ENCODE data around the gene SLC1A2.

Gene SLC1A2

DNA sequence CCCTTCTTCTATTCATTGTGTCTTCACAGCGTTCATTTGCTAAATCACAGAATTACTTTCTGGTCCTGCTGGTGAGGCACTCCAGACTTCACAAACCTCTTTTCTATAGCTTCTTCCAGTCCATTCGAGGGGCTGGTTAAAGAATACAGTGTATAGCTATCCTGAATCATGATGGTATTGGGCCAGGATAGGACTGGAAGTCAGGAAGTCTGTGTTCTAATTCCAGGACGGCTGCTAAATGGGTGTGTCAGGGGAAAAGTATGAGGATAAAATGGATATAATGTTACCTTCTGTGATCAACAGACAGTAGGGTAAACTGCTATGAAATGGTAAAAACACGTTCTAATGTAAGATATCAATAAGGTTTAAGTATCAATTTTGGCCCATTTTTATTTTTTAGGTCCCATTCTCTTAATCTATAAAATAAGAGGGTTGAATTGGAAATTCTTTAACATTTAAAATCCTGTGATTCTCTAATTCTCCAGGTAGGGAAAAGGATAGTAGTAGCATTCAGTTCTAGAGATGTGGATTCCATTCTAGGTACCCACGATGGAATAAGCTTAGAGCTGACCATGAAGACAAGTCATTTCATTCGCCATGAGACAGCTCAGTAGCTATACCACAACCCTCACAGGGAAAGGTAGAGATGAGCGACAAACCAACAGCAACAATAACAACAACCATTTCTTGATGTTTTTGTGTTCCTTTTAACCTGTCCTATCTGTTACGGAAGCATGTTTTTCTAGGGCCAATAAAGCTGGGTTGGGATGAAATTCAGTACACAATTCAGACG lies 96.1 kb downstream of the SLC1A2 start:
- DNase-seq, result no peak

GRCh38 chr11:35322318-35322979 lies 96.9 kb downstream of the SLC1A2 start:
- no peak for DNase-seq

DNA sequence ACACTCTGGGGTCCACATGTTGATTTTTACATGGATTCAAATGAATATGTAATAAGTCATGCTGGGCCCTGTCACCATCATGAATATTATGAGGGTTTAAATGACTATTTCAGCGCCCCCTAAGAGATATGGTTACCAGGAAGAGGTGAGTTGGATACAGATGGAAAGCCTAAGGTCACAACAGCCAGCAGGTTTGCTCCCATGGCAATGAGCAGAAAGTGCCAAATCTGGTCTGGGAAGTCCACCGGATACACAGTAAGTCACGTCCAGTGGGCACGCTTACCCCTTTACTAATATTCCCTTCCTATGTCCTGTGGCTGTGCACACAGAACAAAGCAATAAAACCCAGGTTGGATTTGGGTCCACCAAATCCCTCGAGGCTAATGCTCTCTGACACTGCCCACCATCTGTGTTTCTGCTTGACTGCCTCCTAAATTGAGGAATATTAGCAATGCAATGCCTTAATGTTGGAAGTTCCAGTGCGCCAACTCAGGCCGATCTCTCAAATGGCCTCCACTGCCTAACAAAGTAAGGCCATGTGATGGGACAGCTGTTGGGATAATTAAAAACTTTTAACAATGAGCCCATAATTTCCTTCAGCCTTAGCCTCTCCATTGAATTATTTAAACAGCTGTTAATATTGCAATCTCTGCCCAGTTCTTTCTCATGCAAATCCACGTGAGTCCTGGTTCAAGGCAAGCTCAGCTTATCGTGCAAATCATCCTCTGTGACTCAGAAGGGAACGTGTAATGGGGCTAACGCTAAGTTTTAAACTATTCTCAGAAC lies 97.6 kb downstream of the SLC1A2 start:
- no peak for DNase-seq

GRCh38 chr11:35321111-35321510 lies 98.2 kb downstream of the SLC1A2 start:
- no peak for DNase-seq

DNA sequence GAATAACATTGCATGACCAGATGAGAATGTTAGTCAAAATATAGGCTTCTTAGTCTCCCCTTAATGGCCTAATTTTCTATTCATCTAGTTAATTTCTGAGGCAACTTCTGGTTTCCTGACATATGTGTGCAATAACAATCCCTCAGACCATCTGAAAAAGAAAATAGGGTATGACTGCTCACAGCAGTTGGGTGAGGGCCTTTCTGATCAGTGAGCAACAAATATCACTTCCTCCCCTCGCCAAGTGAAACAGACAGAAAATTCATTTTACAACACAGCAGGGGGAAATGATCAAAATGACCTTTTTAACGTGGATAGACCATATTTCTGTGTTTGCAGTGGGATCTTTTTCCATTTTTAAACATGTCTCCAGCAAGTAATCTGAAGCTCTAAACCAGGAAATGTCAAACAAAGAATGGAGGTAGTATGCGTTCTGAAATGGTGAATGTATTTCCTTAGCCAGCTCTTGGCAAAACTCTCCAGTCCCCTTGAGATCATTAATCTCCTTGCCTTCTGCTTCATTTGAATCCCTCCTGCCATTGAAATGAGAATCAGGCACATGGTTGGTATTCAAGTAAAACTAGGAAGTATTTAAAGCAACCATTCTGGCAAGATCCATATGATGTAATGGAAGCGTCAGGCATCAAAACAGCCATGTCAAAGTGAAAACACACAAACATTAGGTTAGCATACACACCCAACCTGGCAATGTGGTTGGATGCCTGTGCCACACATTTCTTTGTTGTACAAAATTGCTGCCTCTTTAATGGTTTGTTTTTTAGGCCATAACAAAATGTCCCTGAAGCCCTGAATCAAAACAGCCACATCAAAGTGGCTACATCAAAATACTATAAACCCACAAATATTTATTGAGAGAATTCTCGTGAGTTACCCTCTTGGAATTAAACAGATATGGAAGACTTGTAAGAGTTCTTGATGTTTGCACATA lies 100.1 kb downstream of the SLC1A2 start:
- no peak for DNase-seq

- no peak for DNase-seq
These were observed 101.0 kb downstream of the SLC1A2 start for GRCh38 chr11:35318309-35318708.

GRCh38 chr11:35317253-35317652 lies 102.1 kb downstream of the SLC1A2 start:
- DNase-seq, result no peak

DNA sequence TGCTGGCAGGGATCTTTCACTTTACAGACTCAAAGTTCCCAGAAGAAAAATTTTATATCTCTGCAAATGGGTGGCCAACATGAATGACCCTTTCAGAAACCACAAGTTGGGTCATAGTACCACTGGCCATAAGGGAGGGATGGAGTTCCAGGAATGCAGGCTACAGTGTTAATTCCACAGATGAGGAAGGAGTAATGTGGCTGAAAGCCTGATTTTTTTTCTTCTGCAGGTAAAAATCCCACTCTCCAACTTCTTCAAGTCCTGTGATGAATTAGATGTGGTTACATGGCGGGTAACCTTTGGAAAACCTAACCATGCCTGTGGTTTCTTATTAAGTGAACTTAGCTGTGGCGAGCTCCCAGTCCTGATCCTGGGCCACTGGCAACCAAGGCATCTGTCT lies 103.2 kb downstream of the SLC1A2 start:
- DNase-seq, result no peak

- DNase-seq, result no peak
These were observed 105.6 kb downstream of the SLC1A2 start for GRCh38 chr11:35313760-35314153.

DNA sequence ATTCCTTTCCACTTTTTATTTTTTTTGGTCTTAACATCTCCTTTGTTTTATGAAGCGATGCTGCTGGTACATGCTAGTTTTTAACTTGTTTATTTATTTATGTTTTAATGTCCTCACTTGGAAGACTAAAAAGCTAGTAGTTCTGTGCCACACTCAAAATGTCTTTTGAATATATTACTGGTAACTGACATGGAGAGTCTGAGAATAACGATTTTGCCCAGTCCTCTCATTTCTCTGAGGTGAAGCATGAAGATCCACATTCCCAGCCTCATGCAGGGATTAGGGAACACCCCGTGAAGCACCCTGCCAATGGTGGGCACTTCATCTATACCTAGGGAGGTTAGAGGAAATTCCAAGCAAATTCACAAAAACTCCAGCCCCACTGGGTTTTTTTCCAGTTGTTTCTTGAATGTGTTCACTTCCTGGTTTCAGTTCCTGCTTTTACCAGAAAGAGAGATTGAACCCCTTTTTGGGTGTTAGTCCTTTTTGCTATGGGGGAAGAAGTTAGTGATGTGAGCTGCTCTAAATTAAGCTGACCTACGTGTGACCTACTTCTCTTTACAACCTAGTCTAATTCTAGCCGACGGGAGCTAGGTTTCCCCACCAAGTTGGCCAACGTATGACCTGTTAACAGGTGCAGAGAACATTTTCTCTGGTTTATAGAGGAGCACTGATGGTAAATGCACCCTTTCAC lies 106.1 kb downstream of the SLC1A2 start:
- no peak for DNase-seq

DNA sequence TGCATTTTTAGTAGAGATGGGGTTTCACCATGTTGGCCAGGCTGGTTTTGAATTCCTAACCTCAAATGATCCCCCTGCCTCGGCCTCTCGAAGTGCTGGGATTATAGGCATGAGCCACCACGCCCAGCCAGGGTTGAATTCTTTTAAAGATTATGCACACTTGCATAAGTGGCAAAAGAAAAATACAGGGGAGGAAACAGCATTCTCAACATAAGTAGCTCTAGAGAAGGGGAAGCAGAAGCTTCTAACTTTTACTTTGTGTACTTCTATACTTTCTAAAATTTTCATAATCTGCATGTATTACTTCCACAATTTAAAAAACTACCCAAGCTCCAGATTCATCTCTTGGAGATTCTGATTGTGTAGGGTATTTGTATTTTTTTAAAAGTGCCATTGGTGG lies 108.0 kb downstream of the SLC1A2 start:
- DNase-seq, result no peak

DNA sequence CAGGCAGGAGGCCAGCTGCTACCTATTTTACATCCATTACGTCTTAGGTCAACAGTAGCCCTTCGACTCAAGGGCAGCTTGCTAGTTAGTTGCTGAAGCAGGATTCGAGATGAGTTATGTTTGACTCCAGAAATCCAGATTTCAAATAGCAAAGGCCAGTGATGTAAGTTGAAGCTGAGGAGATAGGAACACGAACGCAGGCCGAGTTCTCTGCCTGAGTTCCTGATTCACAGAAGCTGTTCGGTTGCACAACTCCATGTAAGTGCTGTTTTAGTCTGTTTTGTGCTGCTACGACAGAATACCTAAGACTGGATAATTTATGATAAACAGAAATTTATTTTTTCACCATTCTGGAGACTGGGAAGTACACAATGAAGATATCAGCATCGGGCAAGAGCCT lies 111.2 kb downstream of the SLC1A2 start:
- DNase-seq, result no peak

- no peak for DNase-seq
These were observed 112.1 kb downstream of the SLC1A2 start for GRCh38 chr11:35307221-35307621.

- DNase-seq, result peak; percentile 34
These were observed 113.5 kb downstream of the SLC1A2 start for GRCh38 chr11:35305670-35306382.

DNA sequence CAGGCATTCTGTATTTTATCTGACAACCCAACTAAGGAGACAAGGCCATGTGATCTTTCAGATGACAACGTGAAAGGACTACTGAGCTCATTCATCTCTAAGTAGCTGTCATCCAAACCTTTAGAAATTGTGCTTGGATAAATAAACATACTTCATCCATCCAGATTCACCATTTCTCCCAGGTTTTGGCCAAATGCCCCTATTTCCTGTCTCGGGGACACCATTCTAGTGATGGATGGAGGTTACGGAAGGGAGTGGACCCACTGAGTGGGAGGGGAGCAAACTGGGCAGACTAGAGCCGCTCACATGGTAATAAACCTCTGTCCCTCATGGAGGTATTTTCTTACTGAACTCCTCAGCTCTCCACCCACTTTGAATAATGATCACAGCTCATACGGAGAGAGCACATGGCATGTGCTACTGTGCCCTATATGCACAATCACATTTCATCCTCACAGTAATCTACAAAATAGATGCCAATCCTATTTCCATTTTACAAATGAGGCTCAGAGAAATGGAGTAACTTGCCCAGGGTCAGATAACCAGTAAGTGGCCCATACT lies 114.4 kb downstream of the SLC1A2 start:
- no peak for DNase-seq

DNA sequence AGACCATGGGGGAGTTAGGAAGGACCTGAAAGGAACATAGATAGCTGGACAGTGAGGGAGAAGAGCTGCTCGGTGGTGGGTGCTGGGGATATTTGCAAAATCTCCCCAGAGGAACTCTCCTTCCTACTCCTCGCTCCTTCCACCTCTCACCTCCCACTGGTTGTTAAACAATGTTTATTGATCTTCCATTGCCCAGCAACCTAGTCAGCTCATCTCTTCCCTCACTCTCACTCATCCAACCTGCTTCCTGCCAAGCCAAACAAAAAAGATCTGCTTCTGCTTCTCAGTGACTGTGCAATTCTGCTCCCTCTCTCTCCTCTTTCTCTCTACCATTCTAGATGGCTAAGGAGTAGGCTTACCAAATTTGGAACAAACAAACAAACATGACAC lies 115.0 kb downstream of the SLC1A2 start:
- DNase-seq, result no peak

DNA sequence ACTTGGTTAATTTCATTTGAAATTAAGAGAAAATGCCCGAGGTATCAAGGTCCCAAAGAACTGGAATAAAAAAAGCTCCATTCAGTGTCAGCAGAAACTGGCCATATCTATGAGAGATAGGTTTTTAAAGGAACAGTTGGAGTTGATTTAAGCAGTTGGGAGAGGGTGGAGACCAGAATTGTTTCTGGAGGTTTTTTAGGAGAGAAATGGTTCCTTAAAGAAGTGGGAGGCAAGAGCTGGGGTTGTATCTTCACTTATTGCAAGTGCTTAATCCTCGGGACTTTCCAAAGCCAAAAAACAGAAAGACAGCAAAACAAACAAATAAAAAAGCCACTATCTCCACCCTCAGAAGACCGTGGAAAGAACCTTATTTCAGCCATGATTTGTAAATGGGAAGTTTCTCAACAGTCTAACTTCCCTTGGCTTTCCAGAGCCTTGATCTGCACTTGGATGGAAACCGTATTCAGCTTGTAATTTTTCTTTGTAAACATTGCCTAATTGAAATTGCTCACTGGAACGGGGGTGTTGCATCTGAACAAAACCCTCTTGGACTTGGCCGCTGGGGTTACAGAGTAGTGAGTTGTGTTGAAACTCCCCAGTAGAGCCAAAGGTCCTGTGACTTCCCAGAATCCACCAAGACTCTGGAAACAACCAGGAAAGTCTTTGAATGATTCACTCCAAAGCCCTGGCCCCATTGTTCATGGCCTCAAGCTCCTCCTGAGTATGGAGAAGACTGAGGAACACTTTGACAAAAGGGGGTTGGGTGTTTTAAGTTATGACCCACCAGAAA lies 115.6 kb downstream of the SLC1A2 start:
- DNase-seq, result no peak

- no peak for DNase-seq
These were observed 117.0 kb downstream of the SLC1A2 start for GRCh38 chr11:35302398-35302797.

DNA sequence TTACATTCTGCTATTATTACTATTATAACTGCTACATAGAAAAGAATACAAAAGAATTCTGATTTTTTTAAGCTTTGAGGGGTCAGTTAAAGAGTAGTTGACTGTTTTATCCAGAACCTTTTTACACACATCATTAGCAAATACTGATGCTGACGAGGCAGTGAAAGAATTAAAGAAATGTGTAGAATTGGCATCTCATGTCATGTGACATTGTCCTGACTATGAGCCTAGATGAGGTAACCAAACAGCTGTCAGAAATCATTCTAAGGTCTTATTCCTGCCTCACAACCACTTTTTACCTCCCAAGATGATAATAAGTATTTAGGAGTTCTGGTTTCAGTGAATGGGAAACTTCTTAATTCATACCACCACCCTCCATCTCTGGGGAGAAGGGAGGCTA lies 121.0 kb downstream of the SLC1A2 start:
- DNase-seq, result no peak

- no peak for DNase-seq
These were observed 123.6 kb downstream of the SLC1A2 start for GRCh38 chr11:35295751-35296150.
